Activated naive CD4-positive, alpha-beta T cell treated with anti-CD3 and anti-CD28 coated beads for 36 hours (primary cell): ENCODE data around the gene G6PD. TPM values are rescaled to one million over a fixed set of nuclear protein-coding genes. Genes with fewer than 3 reads are reported as not detected.
"Not testable (repeated sequence)": the region's sequence is repeated elsewhere in the genome, so short reads cannot be mapped to it uniquely, and the experiment has no call there.

Experiments
- CTCF ChIA-PET: fragments of 350-600 bp; sonication (Branson Sonifier 250); formaldehyde crosslinking; loops from one replicate; lab custom pipeline; 2021; ENCODE audit warnings: antibody characterized with exemption; lab: Charles Lee
- DNase-seq: peaks from one replicate; pipeline ENCODE4 v3.0.0-alpha.2; 2020
- H3K27ac Mint-ChIP-seq: one replicate; pipeline ENCODE4 v1.8.0; 2021; ENCODE audit warnings: mild to moderate bottlenecking, mixed read lengths
- H3K27me3 Mint-ChIP-seq: one replicate; pipeline ENCODE4 v1.8.0; 2021; ENCODE audit warnings: low read depth, mixed read lengths
- H3K36me3 Mint-ChIP-seq: one replicate; pipeline ENCODE4 v1.8.0; 2021; ENCODE audit warnings: low read depth, mixed read lengths
- H3K4me1 Mint-ChIP-seq: one replicate; pipeline ENCODE4 v1.8.0; 2021; ENCODE audit warnings: low read depth, mixed read lengths
- H3K4me3 Mint-ChIP-seq: one replicate; pipeline ENCODE4 v1.8.0; 2021; ENCODE audit warnings: mild to moderate bottlenecking, moderate library complexity, mixed read lengths
- H3K9me3 Mint-ChIP-seq: one replicate; pipeline ENCODE4 v1.8.0; 2021; ENCODE audit warnings: mixed read lengths
- intact Hi-C: fragments of 100-400 bp; cut with micrococcal nuclease; formaldehyde crosslinking; loops from one replicate; pipeline ENCODE4 v1.15.1; 2023
- total RNA-seq, 2 experiments: library from RNA; stranded (reverse); gene quantifications; one replicate each; pipeline ENCODE4 v1.2.3, GENCODE V29; 2021

Gene G6PD
- total RNA-seq, 2 experiments from 2014 or later, result 63.7 to 64.4 TPM

- CTCF ChIA-PET, result no interaction called here
- intact Hi-C loops, result no loop called here
- no peaks in the 10 kb centered on the region for H3K9me3 Mint-ChIP-seq
- no peak overlapping the region for H3K27ac Mint-ChIP-seq
- peaks cover 13% of the 10 kb centered on the region for H3K36me3 Mint-ChIP-seq
- no peak overlapping the region for H3K4me3 Mint-ChIP-seq
- DNase-seq, result no peak
- peaks cover 2% of the 10 kb centered on the region for H3K4me1 Mint-ChIP-seq
- no peaks in the 10 kb centered on the region for H3K27me3 Mint-ChIP-seq
Observed at GRCh38 chrX:154506483-154507332, 39.9 kb downstream of the G6PD start.

GRCh38 chrX:154505734-154506133, 40.9 kb downstream of the G6PD start:
- H3K27me3 Mint-ChIP-seq, result no peaks in the 10 kb centered on the region
- no peak overlapping the region for H3K4me3 Mint-ChIP-seq
- no peak overlapping the region for H3K27ac Mint-ChIP-seq
- intact Hi-C loops, result no loop called here
- DNase-seq, result no peak
- H3K36me3 Mint-ChIP-seq, result peaks cover 10% of the 10 kb centered on the region
- H3K9me3 Mint-ChIP-seq, result no peaks in the 10 kb centered on the region
- H3K4me1 Mint-ChIP-seq, result no peaks in the 10 kb centered on the region
- CTCF ChIA-PET, result no interaction called here

GRCh38 chrX:154502989-154503388, 43.7 kb downstream of the G6PD start:
- peaks cover 1% of the 10 kb centered on the region for H3K36me3 Mint-ChIP-seq
- no peaks in the 10 kb centered on the region for H3K4me1 Mint-ChIP-seq
- DNase-seq, result no peak
- no peaks in the 10 kb centered on the region for H3K27me3 Mint-ChIP-seq
- CTCF ChIA-PET, result no interaction called here
- no peaks in the 10 kb centered on the region for H3K9me3 Mint-ChIP-seq
- no peak overlapping the region for H3K27ac Mint-ChIP-seq
- intact Hi-C loops, result no loop called here
- no peak overlapping the region for H3K4me3 Mint-ChIP-seq

DNA sequence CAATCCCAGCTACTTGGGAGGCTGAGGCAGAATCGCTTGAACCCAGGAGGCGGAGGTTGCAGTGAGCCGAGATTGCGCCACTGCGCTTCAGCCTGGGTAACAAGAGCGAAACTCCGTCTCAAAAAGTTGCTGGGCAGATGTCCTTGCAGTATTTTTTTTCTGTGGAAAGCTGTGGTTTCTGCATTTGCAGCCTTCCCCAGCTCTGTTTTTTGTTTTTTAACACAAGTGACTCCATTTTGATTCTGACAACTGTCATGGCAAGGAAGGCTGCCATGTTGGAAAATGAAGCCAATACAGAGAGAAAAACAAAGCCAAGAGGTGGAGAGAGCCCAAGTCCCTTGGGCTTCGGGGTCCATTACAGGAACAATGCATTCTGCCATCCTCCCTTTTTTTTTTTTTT, 44.5 kb downstream of the G6PD start:
- Mint-ChIP-seq H3K36me3 (peaks cover 1% of the 10 kb centered on the region), H3K27me3 (no peaks in the 10 kb centered on the region), H3K4me3 (no peak overlapping the region), H3K4me1 (no peaks in the 10 kb centered on the region), H3K27ac (no peak overlapping the region), H3K9me3 (no peaks in the 10 kb centered on the region)
- intact Hi-C loops, result no loop called here
- CTCF ChIA-PET, result interaction anchor here (0.6 kb wide), 2 partner anchors 25 to 43 kb away, joined by 3 to 5 read pairs; no protein-coding TSS in a partner anchor
- DNase-seq, result no peak

GRCh38 chrX:154501423-154501822, 45.2 kb downstream of the G6PD start:
- H3K27me3 Mint-ChIP-seq, H3K27ac Mint-ChIP-seq, H3K9me3 Mint-ChIP-seq, H3K36me3 Mint-ChIP-seq, H3K4me1 Mint-ChIP-seq, H3K4me3 Mint-ChIP-seq, DNase-seq, intact Hi-C loops, CTCF ChIA-PET: not testable (repeated sequence)

GRCh38 chrX:154496591-154497137, 50.0 kb downstream of the G6PD start:
- H3K27ac Mint-ChIP-seq, H3K9me3 Mint-ChIP-seq, H3K36me3 Mint-ChIP-seq, intact Hi-C loops, H3K27me3 Mint-ChIP-seq, DNase-seq, H3K4me1 Mint-ChIP-seq, CTCF ChIA-PET, H3K4me3 Mint-ChIP-seq: not testable (repeated sequence)

DNA sequence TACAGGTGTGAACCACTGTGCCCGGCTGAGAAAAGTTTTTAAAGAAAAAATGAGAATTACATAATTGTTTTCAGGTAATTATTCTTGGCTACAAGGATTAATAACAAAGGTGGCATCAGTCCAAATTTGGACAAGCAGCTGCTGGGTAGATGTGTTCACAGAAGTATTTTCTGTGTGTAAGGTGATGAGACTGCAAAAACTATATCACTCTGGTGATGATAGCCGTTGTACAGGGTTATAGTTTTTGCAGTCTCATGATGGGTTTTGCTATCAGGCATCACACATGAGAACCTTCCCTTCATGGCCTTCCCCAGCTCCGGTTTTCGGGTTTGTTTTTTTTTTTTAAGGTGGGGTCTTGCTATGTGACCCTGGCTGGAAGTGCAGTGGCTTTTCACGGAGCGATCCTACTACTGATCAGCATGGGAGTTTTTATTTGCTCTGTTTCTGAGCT, 51.1 kb downstream of the G6PD start:
- H3K27me3 Mint-ChIP-seq, result no peaks in the 10 kb centered on the region
- peaks cover 5% of the 10 kb centered on the region for H3K4me1 Mint-ChIP-seq
- intact Hi-C loops, result no loop called here
- CTCF ChIA-PET, result interaction anchor here (0.6 kb wide), 1 partner anchor 18 kb away, joined by 3 read pairs; no protein-coding TSS in a partner anchor
- no peak overlapping the region for H3K27ac Mint-ChIP-seq
- no peak for DNase-seq
- no peaks in the 10 kb centered on the region for H3K9me3 Mint-ChIP-seq
- no peaks in the 10 kb centered on the region for H3K36me3 Mint-ChIP-seq
- no peak overlapping the region for H3K4me3 Mint-ChIP-seq

- intact Hi-C loops, result no loop called here
- no peaks in the 10 kb centered on the region for H3K36me3 Mint-ChIP-seq
- DNase-seq, result no peak
- H3K9me3 Mint-ChIP-seq, result no peaks in the 10 kb centered on the region
- no peak overlapping the region for H3K4me3 Mint-ChIP-seq
- CTCF ChIA-PET, result no interaction called here
- H3K27me3 Mint-ChIP-seq, result no peaks in the 10 kb centered on the region
- H3K27ac Mint-ChIP-seq, result no peak overlapping the region
- H3K4me1 Mint-ChIP-seq, result peaks cover 6% of the 10 kb centered on the region
Observed at GRCh38 chrX:154494715-154495114, 51.9 kb downstream of the G6PD start.

DNA sequence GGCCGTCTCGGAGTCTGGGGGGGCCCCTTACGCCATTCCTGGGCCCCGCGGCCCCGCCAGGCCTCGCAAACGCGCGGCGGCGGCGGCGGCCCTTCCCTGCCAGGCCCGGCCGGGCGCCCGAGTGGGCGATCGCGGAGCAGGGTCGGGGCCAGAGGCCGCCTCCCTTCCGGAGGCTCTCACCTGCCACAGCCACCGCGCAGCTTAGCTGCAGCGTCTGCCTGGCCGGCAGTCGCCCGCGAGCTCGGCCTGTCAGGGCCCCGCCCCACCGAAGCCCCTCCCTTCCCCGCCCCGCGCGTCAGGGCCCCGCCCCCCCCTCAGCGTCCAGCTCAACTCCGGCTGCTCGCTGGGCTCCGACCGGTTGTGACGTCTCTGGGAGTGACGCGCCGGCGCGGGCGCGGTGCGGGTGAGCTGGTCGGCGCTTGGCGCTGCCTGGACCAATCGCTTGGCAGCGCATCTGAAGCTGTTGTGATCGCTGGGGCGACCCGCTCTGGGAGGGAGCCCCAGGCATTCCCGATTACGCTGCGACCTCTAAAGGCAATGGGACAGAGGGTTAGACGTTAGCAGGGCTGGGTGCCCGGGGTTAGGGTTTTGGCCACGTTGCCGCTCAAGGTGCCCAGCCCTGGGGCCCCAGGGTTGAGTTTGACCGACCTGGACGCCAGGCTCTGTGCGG, 56.1 kb downstream of the G6PD start, which contains the start of gene SLC10A3:
Gene SLC10A3 (minus strand): TSS at position 216 of the 670 bp plus-strand sequence. CDS start 1,689 bp downstream, outside the sequence.
- Mint-ChIP-seq H3K4me1 (peaks cover 20% of the 10 kb centered on the region), H3K4me3 (peak within 1 kb of the TSS; percentile 86), H3K27me3 (no peaks in the 10 kb centered on the region), H3K9me3 (no peaks in the 10 kb centered on the region), H3K27ac (peak within 1 kb of the TSS; percentile 88), H3K36me3 (peaks cover 2% of the 10 kb centered on the region)
- peak; percentile 92 for DNase-seq
- CTCF ChIA-PET, result interaction anchor here (0.7 to 2.3 kb wide), 5 partner anchors 35 to 355 kb away, joined by 3 to 8 read pairs (median 3); partner anchors contain the start of genes FLNA and RPL10
- intact Hi-C loops, result loop anchor here (1.0 to 2.0 kb wide), 6 partner anchors 11 to 119 kb away; partner anchors contain the start of genes ATP6AP1, FAM3A, GDI1 and LAGE3

DNA sequence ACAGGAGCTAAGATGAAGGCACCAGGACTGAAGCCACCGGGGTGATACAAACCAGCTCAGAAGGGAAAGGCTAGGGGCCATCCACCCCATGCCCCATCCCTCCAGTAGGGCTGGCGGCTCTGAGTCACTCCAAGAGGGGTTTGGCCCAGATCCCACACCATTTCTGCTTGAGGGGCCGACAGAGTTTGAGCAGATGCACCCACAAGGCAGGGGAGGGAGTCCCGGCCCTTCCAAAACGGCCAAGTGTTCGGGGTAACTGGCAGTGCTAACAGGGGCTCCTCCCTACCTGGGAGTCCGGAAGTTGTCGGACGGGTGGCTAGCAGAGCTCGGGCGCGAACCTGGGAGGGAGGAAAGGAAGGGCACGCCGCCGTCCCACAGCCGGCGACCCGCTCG, 56.6 kb downstream of the G6PD start:
- no peaks in the 10 kb centered on the region for H3K27me3 Mint-ChIP-seq
- H3K27ac Mint-ChIP-seq, result peak overlapping the region; percentile 88
- peaks cover 4% of the 10 kb centered on the region for H3K36me3 Mint-ChIP-seq
- no peaks in the 10 kb centered on the region for H3K9me3 Mint-ChIP-seq
- H3K4me1 Mint-ChIP-seq, result peaks cover 23% of the 10 kb centered on the region
- CTCF ChIA-PET, result interaction anchor here (0.7 to 2.3 kb wide), 6 partner anchors 36 to 354 kb away, joined by 3 to 8 read pairs (median 3); partner anchors contain the start of genes FLNA and RPL10
- H3K4me3 Mint-ChIP-seq, result peak overlapping the region; percentile 83
- DNase-seq, result peak; percentile 23
- intact Hi-C loops, result loop anchor here (1.0 to 2.0 kb wide), 6 partner anchors 11 to 119 kb away; partner anchors contain the start of genes ATP6AP1, FAM3A, GDI1 and LAGE3

- Mint-ChIP-seq H3K9me3 (no peaks in the 10 kb centered on the region), H3K4me3 (peak overlapping the region; percentile 83), H3K27me3 (no peaks in the 10 kb centered on the region), H3K27ac (no peak overlapping the region), H3K36me3 (peaks cover 4% of the 10 kb centered on the region), H3K4me1 (peaks cover 28% of the 10 kb centered on the region)
- intact Hi-C loops, result no loop called here
- CTCF ChIA-PET, result interaction anchor here (1.5 to 2.3 kb wide), 2 partner anchors 90 to 115 kb away, joined by 6 to 8 read pairs; partner anchors contain the start of genes FLNA and RPL10
- no peak for DNase-seq
Observed at GRCh38 chrX:154489182-154489581, 57.5 kb downstream of the G6PD start.
